Prostate gland (tissue), 2 donors: Measurements from ENCODE around the gene JAKMIP1.

ENCODE experiments used
- POLR2AphosphoS5 ChIP-seq: sonication (generic); formaldehyde crosslinking; IDR thresholded peaks from one replicate; pipeline ENCODE4 v1.6.1; 2017; ENCODE audit warnings: antibody characterized with exemption
- TF ChIP-seq, protein P1 (sequence below), 4 experiments: fragments of 200-600 bp in 2 of 4; fragments of 450-650 bp in 2 of 4; sonication (generic) in 2 of 4; IDR thresholded peaks; 1 replicate in 3 of 4; 2 replicates in 1 of 4; pipeline ENCODE4 v1.5.1; 2016 to 2019; ENCODE audit warnings: antibody characterized with exemption in 4 of 4, mild to moderate bottlenecking in 2 of 4, moderate library complexity in 2 of 4

GRCh38 chr4:6217716-6218381 lies 17.5 kb upstream of the JAKMIP1 start:
- TF ChIP-seq, protein P1, sequence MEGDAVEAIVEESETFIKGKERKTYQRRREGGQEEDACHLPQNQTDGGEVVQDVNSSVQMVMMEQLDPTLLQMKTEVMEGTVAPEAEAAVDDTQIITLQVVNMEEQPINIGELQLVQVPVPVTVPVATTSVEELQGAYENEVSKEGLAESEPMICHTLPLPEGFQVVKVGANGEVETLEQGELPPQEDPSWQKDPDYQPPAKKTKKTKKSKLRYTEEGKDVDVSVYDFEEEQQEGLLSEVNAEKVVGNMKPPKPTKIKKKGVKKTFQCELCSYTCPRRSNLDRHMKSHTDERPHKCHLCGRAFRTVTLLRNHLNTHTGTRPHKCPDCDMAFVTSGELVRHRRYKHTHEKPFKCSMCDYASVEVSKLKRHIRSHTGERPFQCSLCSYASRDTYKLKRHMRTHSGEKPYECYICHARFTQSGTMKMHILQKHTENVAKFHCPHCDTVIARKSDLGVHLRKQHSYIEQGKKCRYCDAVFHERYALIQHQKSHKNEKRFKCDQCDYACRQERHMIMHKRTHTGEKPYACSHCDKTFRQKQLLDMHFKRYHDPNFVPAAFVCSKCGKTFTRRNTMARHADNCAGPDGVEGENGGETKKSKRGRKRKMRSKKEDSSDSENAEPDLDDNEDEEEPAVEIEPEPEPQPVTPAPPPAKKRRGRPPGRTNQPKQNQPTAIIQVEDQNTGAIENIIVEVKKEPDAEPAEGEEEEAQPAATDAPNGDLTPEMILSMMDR (IDR thresholded peaks at IDR 0.05), result no peak
- no peak for TF ChIP-seq POLR2AphosphoS5
